Measurements from ENCODE around the gene DECR2. TPM values are rescaled to one million over a fixed set of nuclear protein-coding genes. Genes with fewer than 3 reads are reported as not detected.

DECR2 gene
- total RNA-seq, 1 donor from 2014 or later, result 8.4 TPM

- Histone ChIP-seq H3K9me3 (replicated peaks) (no peaks in the 10 kb centered on the region), H3K4me3 (no peak overlapping the region), H3K36me3 (no peaks in the 10 kb centered on the region), H3K27ac (replicated peaks) (no peak overlapping the region), H3K27me3 (ENCODE audit: low read depth) (no peaks in the 10 kb centered on the region), H3K4me1 (peaks cover 14% of the 10 kb centered on the region)
- TF ChIP-seq, protein P1, sequence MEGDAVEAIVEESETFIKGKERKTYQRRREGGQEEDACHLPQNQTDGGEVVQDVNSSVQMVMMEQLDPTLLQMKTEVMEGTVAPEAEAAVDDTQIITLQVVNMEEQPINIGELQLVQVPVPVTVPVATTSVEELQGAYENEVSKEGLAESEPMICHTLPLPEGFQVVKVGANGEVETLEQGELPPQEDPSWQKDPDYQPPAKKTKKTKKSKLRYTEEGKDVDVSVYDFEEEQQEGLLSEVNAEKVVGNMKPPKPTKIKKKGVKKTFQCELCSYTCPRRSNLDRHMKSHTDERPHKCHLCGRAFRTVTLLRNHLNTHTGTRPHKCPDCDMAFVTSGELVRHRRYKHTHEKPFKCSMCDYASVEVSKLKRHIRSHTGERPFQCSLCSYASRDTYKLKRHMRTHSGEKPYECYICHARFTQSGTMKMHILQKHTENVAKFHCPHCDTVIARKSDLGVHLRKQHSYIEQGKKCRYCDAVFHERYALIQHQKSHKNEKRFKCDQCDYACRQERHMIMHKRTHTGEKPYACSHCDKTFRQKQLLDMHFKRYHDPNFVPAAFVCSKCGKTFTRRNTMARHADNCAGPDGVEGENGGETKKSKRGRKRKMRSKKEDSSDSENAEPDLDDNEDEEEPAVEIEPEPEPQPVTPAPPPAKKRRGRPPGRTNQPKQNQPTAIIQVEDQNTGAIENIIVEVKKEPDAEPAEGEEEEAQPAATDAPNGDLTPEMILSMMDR (IDR thresholded peaks at IDR 0.05; ENCODE audit: borderline replicate concordance), result no peak
- DNase-seq, result no peak
- intact Hi-C loops (cut with micrococcal nuclease), result loop anchor here (10.0 kb wide), 1 partner anchor 130 kb away; the partner anchor contains the start of gene LUC7L
These were observed 46.7 kb upstream of the DECR2 start for GRCh38 chr16:354971-355461.

DNA sequence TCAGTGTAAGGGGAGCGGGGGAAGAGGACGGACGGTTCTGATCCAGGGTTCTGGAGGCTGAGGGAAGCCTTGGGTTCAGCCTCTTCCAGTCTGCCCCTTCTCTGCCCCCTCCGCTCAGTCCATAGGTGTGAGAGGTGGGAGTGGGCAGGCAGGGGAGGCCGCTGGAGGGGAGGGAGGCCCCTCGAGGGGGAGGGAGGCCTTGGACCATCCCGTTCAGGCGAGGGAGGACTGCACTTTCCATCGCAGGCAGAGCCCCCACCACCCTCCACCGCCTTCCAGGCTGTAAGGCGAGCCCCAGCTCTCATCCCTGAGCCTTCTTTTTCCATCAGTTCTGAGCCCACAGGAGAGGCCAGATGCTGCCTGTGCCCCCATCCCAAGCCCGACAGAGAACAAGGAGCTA, 44.9 kb upstream of the DECR2 start:
- Histone ChIP-seq H3K9me3 (replicated peaks) (no peaks in the 10 kb centered on the region), H3K27ac (replicated peaks) (no peak overlapping the region), H3K36me3 (no peaks in the 10 kb centered on the region), H3K4me3 (no peak overlapping the region), H3K4me1 (peaks cover 8% of the 10 kb centered on the region), H3K27me3 (ENCODE audit: low read depth) (no peaks in the 10 kb centered on the region)
- TF ChIP-seq, protein P1 (IDR thresholded peaks at IDR 0.05; ENCODE audit: borderline replicate concordance), result no peak
- DNase-seq, result no peak
- intact Hi-C loops (cut with micrococcal nuclease), result loop anchor here (10.0 kb wide), 1 partner anchor 132 kb away; the partner anchor contains the start of gene LUC7L

GRCh38 chr16:359067-359763, 42.5 kb upstream of the DECR2 start:
- no peak overlapping the region for H3K4me3 ChIP-seq
- TF ChIP-seq, protein P1 (IDR thresholded peaks at IDR 0.05; ENCODE audit: borderline replicate concordance), result no peak
- no peaks in the 10 kb centered on the region for H3K36me3 ChIP-seq
- H3K9me3 ChIP-seq (replicated peaks), result no peaks in the 10 kb centered on the region
- intact Hi-C loops (cut with micrococcal nuclease), result loop anchor here (10.0 kb wide), 1 partner anchor 134 kb away; the partner anchor contains the start of gene LUC7L
- H3K27me3 ChIP-seq (ENCODE audit: low read depth), result peaks cover 13% of the 10 kb centered on the region
- H3K27ac ChIP-seq (replicated peaks), result no peak overlapping the region
- no peak for DNase-seq
- peaks cover 2% of the 10 kb centered on the region for H3K4me1 ChIP-seq

DNA sequence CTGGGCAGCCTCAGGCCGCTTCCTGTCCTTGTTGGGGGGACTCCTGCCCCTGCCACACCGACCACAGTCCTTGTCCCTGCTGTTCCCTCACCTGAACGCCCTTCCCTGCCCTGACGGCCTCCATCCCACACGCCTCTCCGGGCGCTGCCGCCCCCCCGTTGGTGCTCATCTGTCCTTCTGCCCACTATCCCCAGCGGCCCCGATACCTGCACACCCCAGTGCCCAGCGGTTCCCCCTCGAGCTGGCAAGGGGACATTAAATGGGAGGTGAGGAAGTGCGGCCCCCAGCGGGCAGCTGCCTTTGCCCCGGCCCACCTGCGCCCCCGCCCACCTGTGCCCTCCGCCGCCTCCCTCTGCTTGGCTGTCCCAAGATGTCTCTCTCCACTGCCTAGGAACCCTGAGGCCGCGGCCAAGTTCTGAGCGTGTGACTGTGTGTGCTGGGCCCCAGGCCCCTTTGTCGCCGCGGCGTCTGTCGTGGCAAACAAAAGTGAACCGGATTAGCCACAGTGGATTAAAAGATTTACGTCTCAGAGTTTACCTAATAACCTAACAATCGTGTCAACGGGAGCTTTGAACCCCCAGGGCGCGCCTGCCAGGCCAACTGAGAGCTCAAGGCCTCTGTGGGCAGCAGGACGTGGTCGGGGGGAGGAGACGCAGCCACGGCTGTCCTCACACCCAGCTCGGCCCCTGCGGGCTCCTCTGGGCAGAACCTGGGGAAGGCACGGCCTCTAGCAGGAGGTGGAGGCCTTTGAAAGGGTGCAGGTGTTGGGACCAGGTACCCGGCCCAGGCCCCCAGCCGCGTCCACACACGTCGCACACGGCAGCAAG, 41.6 kb upstream of the DECR2 start:
- TF ChIP-seq, protein P1 (IDR thresholded peaks at IDR 0.05; ENCODE audit: borderline replicate concordance), result no peak
- Histone ChIP-seq H3K4me1 (peaks cover 2% of the 10 kb centered on the region), H3K27me3 (ENCODE audit: low read depth) (peaks cover 18% of the 10 kb centered on the region), H3K4me3 (no peak overlapping the region), H3K9me3 (replicated peaks) (no peaks in the 10 kb centered on the region), H3K27ac (replicated peaks) (no peak overlapping the region), H3K36me3 (no peaks in the 10 kb centered on the region)
- intact Hi-C loops (cut with micrococcal nuclease), result loop anchor here (10.0 kb wide), 1 partner anchor 135 kb away; the partner anchor contains the start of gene LUC7L
- no peak for DNase-seq

- Histone ChIP-seq H3K36me3 (no peaks in the 10 kb centered on the region), H3K27ac (replicated peaks) (no peak overlapping the region), H3K27me3 (ENCODE audit: low read depth) (peaks cover 18% of the 10 kb centered on the region), H3K4me3 (no peak overlapping the region), H3K4me1 (peaks cover 2% of the 10 kb centered on the region), H3K9me3 (replicated peaks) (no peaks in the 10 kb centered on the region)
- no peak for DNase-seq
- TF ChIP-seq, protein P1 (IDR thresholded peaks at IDR 0.05; ENCODE audit: borderline replicate concordance), result no peak
- intact Hi-C loops (cut with micrococcal nuclease), result no loop called here
These were observed 40.9 kb upstream of the DECR2 start for GRCh38 chr16:360698-361336.
